ENCODE results near the gene VPS26C.

VPS26C gene

GRCh38 chr21:37181059-37181458, 86.1 kb downstream of the VPS26C start:
- no peak for ATAC-seq (ENCODE audit: insufficient read depth, low read depth)
- no peak overlapping the region for H3K27ac ChIP-seq (ENCODE audit: low read length)
- no peaks in the 10 kb centered on the region for H3K27me3 ChIP-seq (ENCODE audit: insufficient read depth, low read length, poor library complexity)
- TF ChIP-seq, protein P1, sequence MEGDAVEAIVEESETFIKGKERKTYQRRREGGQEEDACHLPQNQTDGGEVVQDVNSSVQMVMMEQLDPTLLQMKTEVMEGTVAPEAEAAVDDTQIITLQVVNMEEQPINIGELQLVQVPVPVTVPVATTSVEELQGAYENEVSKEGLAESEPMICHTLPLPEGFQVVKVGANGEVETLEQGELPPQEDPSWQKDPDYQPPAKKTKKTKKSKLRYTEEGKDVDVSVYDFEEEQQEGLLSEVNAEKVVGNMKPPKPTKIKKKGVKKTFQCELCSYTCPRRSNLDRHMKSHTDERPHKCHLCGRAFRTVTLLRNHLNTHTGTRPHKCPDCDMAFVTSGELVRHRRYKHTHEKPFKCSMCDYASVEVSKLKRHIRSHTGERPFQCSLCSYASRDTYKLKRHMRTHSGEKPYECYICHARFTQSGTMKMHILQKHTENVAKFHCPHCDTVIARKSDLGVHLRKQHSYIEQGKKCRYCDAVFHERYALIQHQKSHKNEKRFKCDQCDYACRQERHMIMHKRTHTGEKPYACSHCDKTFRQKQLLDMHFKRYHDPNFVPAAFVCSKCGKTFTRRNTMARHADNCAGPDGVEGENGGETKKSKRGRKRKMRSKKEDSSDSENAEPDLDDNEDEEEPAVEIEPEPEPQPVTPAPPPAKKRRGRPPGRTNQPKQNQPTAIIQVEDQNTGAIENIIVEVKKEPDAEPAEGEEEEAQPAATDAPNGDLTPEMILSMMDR (IDR thresholded peaks at IDR 0.05; ENCODE audit: borderline replicate concordance, extremely low read depth, low read length, poor library complexity, severe bottlenecking): no peak
- no peak for TF ChIP-seq EZH2 (IDR thresholded peaks at IDR 0.05; ENCODE audit: borderline replicate concordance, low read depth, low read length, severe bottlenecking)
- H2AFZ ChIP-seq (ENCODE audit: low read depth, low read length): no peak overlapping the region
- H3K36me3 ChIP-seq (ENCODE audit: insufficient read depth, low read length): peaks cover 73% of the 10 kb centered on the region
- H4K20me1 ChIP-seq (ENCODE audit: insufficient read depth, low read length): no peaks in the 10 kb centered on the region
- H3K79me2 ChIP-seq (ENCODE audit: insufficient read depth, low read length): no peaks in the 10 kb centered on the region
- no peaks in the 10 kb centered on the region for H3K4me1 ChIP-seq (ENCODE audit: insufficient read depth, low read length)
- H3K4me2 ChIP-seq (ENCODE audit: insufficient read depth, low read length): no peak overlapping the region
- no peak overlapping the region for H3K4me3 ChIP-seq (ENCODE audit: low read depth in 1 of 2, low read length in 2 of 2)
- H3K9me3 ChIP-seq (ENCODE audit: insufficient read depth, low read length, severe bottlenecking): no peaks in the 10 kb centered on the region
- no peak for DNase-seq
- no peak overlapping the region for H3K9ac ChIP-seq (ENCODE audit: low read depth, low read length)

DNA sequence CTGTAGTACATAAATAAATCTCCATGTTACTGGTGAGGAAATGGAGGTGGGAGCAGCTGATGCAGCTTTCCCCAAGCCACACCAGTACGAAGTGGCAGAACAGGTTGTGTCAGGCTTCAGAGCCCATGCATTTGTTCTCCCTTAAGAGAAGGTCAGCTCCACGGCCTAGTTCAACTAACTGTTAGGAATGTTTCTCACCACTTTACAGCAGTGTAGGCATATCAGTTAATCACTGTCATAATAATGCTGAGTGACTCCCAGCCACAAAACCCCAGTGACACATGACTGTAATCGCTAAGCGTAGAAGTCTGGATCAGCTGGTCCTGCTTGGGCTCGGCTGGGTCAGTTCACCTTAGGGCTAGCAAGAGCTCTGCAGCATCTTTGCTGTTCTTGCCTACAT, 90.4 kb downstream of the VPS26C start:
- Histone ChIP-seq H3K4me3 (ENCODE audit: low read depth in 1 of 2, low read length in 2 of 2) (no peak overlapping the region), H3K27me3 (ENCODE audit: insufficient read depth, low read length, poor library complexity) (no peaks in the 10 kb centered on the region), H3K27ac (ENCODE audit: low read length) (no peak overlapping the region), H3K4me1 (ENCODE audit: insufficient read depth, low read length) (no peaks in the 10 kb centered on the region), H3K79me2 (ENCODE audit: insufficient read depth, low read length) (no peaks in the 10 kb centered on the region), H3K4me2 (ENCODE audit: insufficient read depth, low read length) (no peak overlapping the region), H3K9ac (ENCODE audit: low read depth, low read length) (no peak overlapping the region), H3K36me3 (ENCODE audit: insufficient read depth, low read length) (peaks cover 89% of the 10 kb centered on the region), H3K9me3 (ENCODE audit: insufficient read depth, low read length, severe bottlenecking) (no peaks in the 10 kb centered on the region), H4K20me1 (ENCODE audit: insufficient read depth, low read length) (no peaks in the 10 kb centered on the region), H2AFZ (ENCODE audit: low read depth, low read length) (no peak overlapping the region)
- DNase-seq (no peak), ATAC-seq (ENCODE audit: insufficient read depth, low read depth) (no peak)
- TF ChIP-seq EZH2 (IDR thresholded peaks at IDR 0.05; ENCODE audit: borderline replicate concordance, low read depth, low read length, severe bottlenecking): no peak
- TF ChIP-seq, protein P1 (IDR thresholded peaks at IDR 0.05; ENCODE audit: borderline replicate concordance, extremely low read depth, low read length, poor library complexity, severe bottlenecking): no peak
